Neutrophil (primary cell): Measurements from ENCODE around the gene OTUD3.

ENCODE experiments used
- H3K27ac ChIP-seq: fragments of 200-600 bp; sonication (generic); 2 replicates; pipeline ENCODE4 v1.5.1; 2016; ENCODE audit warnings: mild to moderate bottlenecking, moderate library complexity
- H3K27me3 ChIP-seq: fragments of 200-600 bp; sonication (generic); 2 replicates; pipeline ENCODE4 v1.6.0; 2016; ENCODE audit warnings: mild to moderate bottlenecking
- H3K36me3 ChIP-seq: fragments of 200-600 bp; sonication (generic); 2 replicates; pipeline ENCODE4 v1.5.1; 2017
- H3K4me1 ChIP-seq, 2 experiments: fragments of 200-600 bp in 1 of 2; sonication (generic) in 1 of 2; 1 replicate in 1 of 2; 2 replicates in 1 of 2; pipeline versions ENCODE4 v1.5.1 to v1.6.1; 2013 to 2016; ENCODE audit warnings: low read depth in 1 of 2, low read length in 1 of 2, mild to moderate bottlenecking in 1 of 2, moderate library complexity in 1 of 2; ENCODE audit not compliant: control insufficient read depth in 1 of 2, insufficient read depth in 1 of 2
- H3K4me3 ChIP-seq, 2 experiments: fragments of 200-600 bp in 1 of 2; sonication (generic) in 1 of 2; 1 replicate in 1 of 2; 2 replicates in 1 of 2; pipeline ENCODE4 v1.5.1; 2013 to 2016; ENCODE audit warnings: low read depth in 1 of 2, low read length in 1 of 2, mild to moderate bottlenecking in 1 of 2, moderate library complexity in 1 of 2
- H3K9me3 ChIP-seq: fragments of 200-600 bp; sonication (generic); 2 replicates; pipeline ENCODE4 v1.5.1; 2016
- TF ChIP-seq, protein P1 (sequence below): fragments of 200-600 bp; sonication (generic); IDR thresholded peaks from 2 replicates; pipeline ENCODE4 v1.5.1; 2016; ENCODE audit warnings: antibody characterized with exemption

The OTUD3 gene

GRCh38 chr1:19955534-19956170 lies 73.5 kb downstream of the OTUD3 start:
- H3K27me3 ChIP-seq = no peaks in the 10 kb centered on the region
- no peaks in the 10 kb centered on the region for H3K36me3 ChIP-seq
- H3K4me3 ChIP-seq = no peak overlapping the region
- peaks cover 11% of the 10 kb centered on the region in 2 experiments for H3K4me1 ChIP-seq
- TF ChIP-seq, protein P1, sequence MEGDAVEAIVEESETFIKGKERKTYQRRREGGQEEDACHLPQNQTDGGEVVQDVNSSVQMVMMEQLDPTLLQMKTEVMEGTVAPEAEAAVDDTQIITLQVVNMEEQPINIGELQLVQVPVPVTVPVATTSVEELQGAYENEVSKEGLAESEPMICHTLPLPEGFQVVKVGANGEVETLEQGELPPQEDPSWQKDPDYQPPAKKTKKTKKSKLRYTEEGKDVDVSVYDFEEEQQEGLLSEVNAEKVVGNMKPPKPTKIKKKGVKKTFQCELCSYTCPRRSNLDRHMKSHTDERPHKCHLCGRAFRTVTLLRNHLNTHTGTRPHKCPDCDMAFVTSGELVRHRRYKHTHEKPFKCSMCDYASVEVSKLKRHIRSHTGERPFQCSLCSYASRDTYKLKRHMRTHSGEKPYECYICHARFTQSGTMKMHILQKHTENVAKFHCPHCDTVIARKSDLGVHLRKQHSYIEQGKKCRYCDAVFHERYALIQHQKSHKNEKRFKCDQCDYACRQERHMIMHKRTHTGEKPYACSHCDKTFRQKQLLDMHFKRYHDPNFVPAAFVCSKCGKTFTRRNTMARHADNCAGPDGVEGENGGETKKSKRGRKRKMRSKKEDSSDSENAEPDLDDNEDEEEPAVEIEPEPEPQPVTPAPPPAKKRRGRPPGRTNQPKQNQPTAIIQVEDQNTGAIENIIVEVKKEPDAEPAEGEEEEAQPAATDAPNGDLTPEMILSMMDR = no peak
- no peaks in the 10 kb centered on the region for H3K9me3 ChIP-seq
- H3K27ac ChIP-seq = no peak overlapping the region

DNA sequence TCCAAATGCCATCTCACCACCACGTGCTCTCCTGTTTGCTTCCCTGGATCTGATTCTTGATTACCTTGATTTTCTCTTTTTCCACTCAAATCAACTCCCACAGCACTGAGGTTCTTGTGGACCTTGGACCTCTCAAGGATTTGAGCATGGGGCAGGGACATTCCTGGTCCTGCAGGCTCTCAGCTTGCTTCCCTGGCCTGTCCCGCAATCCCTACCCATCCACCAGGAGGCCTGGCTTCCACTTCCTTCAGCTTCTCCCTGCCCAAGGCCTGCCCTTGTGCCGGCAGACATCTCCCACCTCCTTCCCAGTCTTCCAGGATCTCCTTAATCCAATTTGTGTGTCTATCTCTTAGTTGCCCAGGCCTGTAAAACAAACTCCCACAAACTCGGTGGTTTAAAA lies 75.6 kb downstream of the OTUD3 start:
- TF ChIP-seq, protein P1 = no peak
- Histone ChIP-seq H3K4me3 (no peak overlapping the region), H3K4me1 (peaks cover 11% of the 10 kb centered on the region in 2 experiments), H3K27me3 (peaks cover 11% of the 10 kb centered on the region), H3K9me3 (no peaks in the 10 kb centered on the region), H3K36me3 (no peaks in the 10 kb centered on the region), H3K27ac (no peak overlapping the region)

DNA sequence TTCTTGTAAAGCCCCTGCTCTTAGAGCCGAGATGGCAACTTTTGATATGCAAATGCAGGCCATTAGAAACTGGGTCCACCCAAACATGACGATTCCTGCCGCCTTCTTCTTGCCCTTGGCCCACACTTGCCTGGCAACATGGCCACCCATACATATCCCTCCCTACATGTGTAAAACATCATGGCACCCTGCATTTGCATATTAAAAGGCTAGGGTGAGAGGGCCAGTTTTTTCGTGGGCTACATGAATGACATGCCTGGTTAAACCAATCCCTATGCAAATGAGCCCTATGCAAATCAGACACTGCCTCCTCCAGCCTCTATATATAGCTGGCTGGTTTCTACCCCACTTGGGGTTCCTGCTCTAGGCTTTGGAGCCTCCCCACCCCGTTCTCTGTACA lies 78.4 kb downstream of the OTUD3 start:
- Histone ChIP-seq H3K27ac (no peak overlapping the region), H3K4me1 (peaks cover 6 to 7% of the 10 kb centered on the region in 2 experiments), H3K9me3 (no peaks in the 10 kb centered on the region), H3K27me3 (peaks cover 25% of the 10 kb centered on the region), H3K4me3 (no peak overlapping the region), H3K36me3 (no peaks in the 10 kb centered on the region)
- TF ChIP-seq, protein P1 = no peak
